ENCODE measurements around the gene COG7.

COG7 gene

GRCh38 chr16:23365602-23366240 lies 87.3 kb downstream of the COG7 start:
- no peaks in the 10 kb centered on the region for H3K79me2 ChIP-seq (ENCODE audit: low read length)
- peaks cover 14% of the 10 kb centered on the region for H3K27me3 ChIP-seq (ENCODE audit: low read depth, low read length)
- H3K36me3 ChIP-seq (replicated peaks; ENCODE audit: low read depth, low read length), result no peaks in the 10 kb centered on the region
- H3K4me2 ChIP-seq (ENCODE audit: low read length), result peak overlapping the region; percentile 12; the same call in 1 of the 2 replicates
- peaks cover 6% of the 10 kb centered on the region for H3K4me1 ChIP-seq (ENCODE audit: low read length)
- H3K9ac ChIP-seq (ENCODE audit: low read length), result no peak overlapping the region
- 0 out of 2 replicates have a peak overlapping the region, but pooled peaks have one; percentile 53 for H2AFZ ChIP-seq (ENCODE audit: low read depth, low read length)
- no peak overlapping the region for H3K4me3 ChIP-seq (ENCODE audit: low read length)
- no peak for TF ChIP-seq EZH2phosphoT487 (IDR thresholded peaks at IDR 0.05; ENCODE audit: low read depth)
- TF ChIP-seq CTCF (IDR thresholded peaks at IDR 0.05; ENCODE audit: low read depth, low read length), result no peak
- H4K20me1 ChIP-seq (ENCODE audit: insufficient read depth, low read length), result no peaks in the 10 kb centered on the region
- no peak overlapping the region for H3K27ac ChIP-seq (ENCODE audit: low read length)
- H3K9me3 ChIP-seq (ENCODE audit: insufficient read depth, low read length), result no peaks in the 10 kb centered on the region

DNA sequence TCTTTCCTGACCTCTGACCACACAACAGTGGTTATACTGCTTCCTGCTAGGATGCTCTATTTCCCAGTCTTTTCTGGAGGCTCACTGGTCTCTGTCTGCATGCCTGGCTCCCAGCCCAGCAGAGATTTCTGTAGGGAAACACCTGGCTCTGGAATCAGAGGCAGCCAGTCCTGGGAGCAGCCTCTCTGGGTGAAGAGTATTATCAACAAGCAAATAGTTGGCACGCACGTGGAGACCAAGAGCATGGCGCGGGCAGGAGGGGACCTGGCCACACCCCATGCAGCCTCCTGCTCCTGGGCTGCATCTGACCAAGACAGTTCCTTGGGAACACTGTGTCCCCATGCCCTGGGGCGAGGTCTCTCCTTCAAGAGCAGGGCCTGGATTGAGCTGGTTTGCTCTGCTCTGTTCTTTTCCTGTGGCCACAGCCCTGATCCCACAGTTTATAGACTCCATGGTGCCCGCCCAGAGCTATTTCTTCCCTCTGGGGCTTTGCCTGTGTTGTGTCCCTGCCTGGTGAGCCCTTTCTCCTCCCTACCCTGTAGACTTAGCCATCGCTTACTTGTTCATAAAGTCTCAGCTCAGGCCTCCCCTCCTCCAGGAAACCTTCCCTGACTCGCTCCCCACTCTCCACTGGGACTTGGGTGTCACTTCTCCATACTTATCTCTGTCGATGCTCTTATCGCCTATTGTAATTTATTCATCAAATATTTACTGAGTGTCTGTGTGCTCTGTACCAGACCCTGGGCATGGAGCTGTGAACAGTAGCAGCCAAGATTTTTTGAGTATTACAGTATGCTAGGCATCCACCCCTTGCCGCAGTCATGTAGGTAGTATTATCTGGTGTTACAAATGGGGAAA lies 90.3 kb downstream of the COG7 start:
- Histone ChIP-seq H3K79me2 (ENCODE audit: low read length) (no peaks in the 10 kb centered on the region), H3K9me3 (ENCODE audit: insufficient read depth, low read length) (no peaks in the 10 kb centered on the region), H3K4me1 (ENCODE audit: low read length) (peaks cover 6% of the 10 kb centered on the region), H3K27me3 (ENCODE audit: low read depth, low read length) (peaks cover 2% of the 10 kb centered on the region; the same call in 1 of the 2 replicates), H3K36me3 (replicated peaks; ENCODE audit: low read depth, low read length) (no peaks in the 10 kb centered on the region), H2AFZ (ENCODE audit: low read depth, low read length) (no peak overlapping the region), H3K9ac (ENCODE audit: low read length) (no peak overlapping the region), H4K20me1 (ENCODE audit: insufficient read depth, low read length) (no peaks in the 10 kb centered on the region), H3K4me2 (ENCODE audit: low read length) (no peak overlapping the region), H3K27ac (ENCODE audit: low read length) (no peak overlapping the region), H3K4me3 (ENCODE audit: low read length) (no peak overlapping the region)
- TF ChIP-seq CTCF (IDR thresholded peaks at IDR 0.05; ENCODE audit: low read depth, low read length), result no peak
- no peak for TF ChIP-seq EZH2phosphoT487 (IDR thresholded peaks at IDR 0.05; ENCODE audit: low read depth)

DNA sequence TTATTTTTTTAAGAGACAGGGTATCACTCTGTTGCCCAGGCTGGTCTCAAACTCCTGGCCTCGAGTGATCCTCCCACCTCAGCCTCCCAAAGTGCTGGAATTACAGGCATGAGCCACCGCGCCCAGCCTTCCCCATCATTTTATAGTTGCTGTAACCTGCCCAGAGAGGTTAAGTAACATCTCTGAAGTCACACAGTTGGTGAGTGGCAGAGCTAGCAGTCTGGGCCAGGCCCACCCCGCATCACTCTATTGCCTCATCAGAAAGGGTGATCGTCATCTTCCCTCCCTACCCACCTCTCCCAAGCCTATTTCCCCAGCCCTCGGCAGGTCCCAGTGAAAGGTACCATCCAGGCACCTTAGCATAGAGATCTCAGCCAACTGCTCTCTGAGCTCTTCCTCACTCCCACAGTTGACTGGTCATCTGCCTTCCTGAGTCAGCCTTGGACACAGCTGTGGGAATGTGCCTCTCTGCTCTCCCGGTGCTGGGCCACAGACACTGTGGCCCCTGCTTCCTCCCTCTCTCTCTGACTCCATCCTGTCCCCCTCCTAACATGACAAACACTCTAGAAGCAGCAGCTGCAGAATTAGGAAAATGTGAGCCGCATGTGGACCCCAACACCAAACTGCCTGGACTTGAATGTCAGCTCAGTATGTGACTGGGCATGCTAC lies 93.8 kb downstream of the COG7 start:
- H3K4me1 ChIP-seq (ENCODE audit: low read length), result no peaks in the 10 kb centered on the region
- H2AFZ ChIP-seq (ENCODE audit: low read depth, low read length), result no peak overlapping the region
- no peaks in the 10 kb centered on the region for H3K79me2 ChIP-seq (ENCODE audit: low read length)
- H3K9ac ChIP-seq (ENCODE audit: low read length), result no peak overlapping the region
- H3K4me2 ChIP-seq (ENCODE audit: low read length), result no peak overlapping the region
- H3K36me3 ChIP-seq (replicated peaks; ENCODE audit: low read depth, low read length), result no peaks in the 10 kb centered on the region
- no peak overlapping the region for H3K27ac ChIP-seq (ENCODE audit: low read length)
- no peak overlapping the region for H3K4me3 ChIP-seq (ENCODE audit: low read length)
- no peaks in the 10 kb centered on the region for H3K27me3 ChIP-seq (ENCODE audit: low read depth, low read length)
- H4K20me1 ChIP-seq (ENCODE audit: insufficient read depth, low read length), result no peaks in the 10 kb centered on the region
- TF ChIP-seq EZH2phosphoT487 (IDR thresholded peaks at IDR 0.05; ENCODE audit: low read depth), result no peak
- TF ChIP-seq CTCF (IDR thresholded peaks at IDR 0.05; ENCODE audit: low read depth, low read length), result no peak
- no peaks in the 10 kb centered on the region for H3K9me3 ChIP-seq (ENCODE audit: insufficient read depth, low read length)
